ENCODE results near the gene ETFBKMT. TPM values are rescaled to one million over a fixed set of nuclear protein-coding genes. Genes with fewer than 3 reads are reported as not detected.
A peak's percentile ranks its signal among the peaks of the same experiment; 100 is the strongest.
"Not testable (repeated sequence)": the region's sequence is repeated elsewhere in the genome, so short reads cannot be mapped to it uniquely, and the experiment has no call there.

Gene ETFBKMT
- total RNA-seq, 1 donor from 2014 or later = 5.8 TPM

- DNase-seq (ENCODE audit: low spot score) = no peak
- intact Hi-C loops (cut with DNase I) = no loop called here
- no peak for ATAC-seq
Measured at GRCh38 chr12:31712877-31713276, 53.4 kb downstream of the ETFBKMT start.

- intact Hi-C loops (cut with DNase I) = no loop called here
- DNase-seq (ENCODE audit: low spot score) (no peak), ATAC-seq (no peak)
Measured at GRCh38 chr12:31714406-31715271, 55.2 kb downstream of the ETFBKMT start.

- intact Hi-C loops (cut with DNase I) = no loop called here
- DNase-seq (ENCODE audit: low spot score) (no peak), ATAC-seq (peak; percentile 55)
Measured at GRCh38 chr12:31715283-31715825, 55.9 kb downstream of the ETFBKMT start.

GRCh38 chr12:31716998-31717397 lies 57.5 kb downstream of the ETFBKMT start:
- ATAC-seq; DNase-seq (ENCODE audit: low spot score); intact Hi-C loops (cut with DNase I): not testable (repeated sequence)

- intact Hi-C loops (cut with DNase I) = not testable (repeated sequence)
Measured at GRCh38 chr12:31718542-31719198, 59.2 kb downstream of the ETFBKMT start.

GRCh38 chr12:31722580-31722979 lies 63.1 kb downstream of the ETFBKMT start:
- ATAC-seq = no peak
- intact Hi-C loops (cut with DNase I) = loop anchor here (10.0 kb wide), 1 partner anchor 1032 kb away; the partner anchor contains the start of gene YARS2
- DNase-seq (ENCODE audit: low spot score) = no peak

More at GRCh38 chr12:31718542-31719198, 59.2 kb downstream of the ETFBKMT start:
- not testable (repeated sequence) for DNase-seq (ENCODE audit: low spot score); ATAC-seq

Other genes starting within 250 kb of the ETFBKMT start
- gene DENND5B, start 68.6 kb upstream of the ETFBKMT start, total RNA-seq = 18.2 TPM
- gene AMN1, start 69.3 kb downstream of the ETFBKMT start, total RNA-seq = 9.3 TPM

Measured in sciatic nerve (tissue), 2 donors.